Hypothalamus (tissue), 51 donors: Measurements from ENCODE around the gene EIF2B1.
A peak's percentile ranks its signal among the peaks of the same experiment; 100 is the strongest.
"Not testable (repeated sequence)": the region's sequence is repeated elsewhere in the genome, so short reads cannot be mapped to it uniquely, and the experiment has no call there.

ENCODE experiments used
- DNase-seq, 51 donors: peaks; one replicate each; lab custom pipeline; 2025; lab: John Stamatoyannopoulos, UW

EIF2B1 gene

GRCh38 chr12:123621101-123621500, 12.4 kb downstream of the EIF2B1 start:
- DNase-seq: no peak

GRCh38 chr12:123617580-123617979, 15.9 kb downstream of the EIF2B1 start:
- no peak for DNase-seq

- DNase-seq: no peak
Observed at GRCh38 chr12:123617144-123617543, 16.3 kb downstream of the EIF2B1 start.

GRCh38 chr12:123614531-123614930, 19.0 kb downstream of the EIF2B1 start:
- no peak for DNase-seq

GRCh38 chr12:123614110-123614509, 19.4 kb downstream of the EIF2B1 start:
- DNase-seq: no peak

GRCh38 chr12:123608182-123608581, 25.3 kb downstream of the EIF2B1 start:
- no peak for DNase-seq

- no peak for DNase-seq
Observed at GRCh38 chr12:123607756-123608155, 25.7 kb downstream of the EIF2B1 start.

GRCh38 chr12:123603495-123603894, 30.0 kb downstream of the EIF2B1 start:
- not testable (repeated sequence) for DNase-seq

- no peak for DNase-seq
Observed at GRCh38 chr12:123602651-123603195, 30.8 kb downstream of the EIF2B1 start.

GRCh38 chr12:123601602-123602489, 31.6 kb downstream of the EIF2B1 start, which contains the start of gene DDX55:
TSS of gene DDX55 (plus strand) at chr12:123602099. CDS start at chr12:123602149, 50 bp downstream.
- DNase-seq: peak; percentile 29 to 92 (median 76)

- no peak for DNase-seq
Observed at GRCh38 chr12:123599721-123600120, 33.8 kb downstream of the EIF2B1 start.

GRCh38 chr12:123599310-123599709, 34.2 kb downstream of the EIF2B1 start:
- DNase-seq: no peak

- no peak for DNase-seq
Observed at GRCh38 chr12:123598522-123598921, 35.0 kb downstream of the EIF2B1 start.

GRCh38 chr12:123597100-123597499, 36.4 kb downstream of the EIF2B1 start:
- no peak for DNase-seq

- DNase-seq: no peak
Observed at GRCh38 chr12:123595729-123596128, 37.8 kb downstream of the EIF2B1 start.

GRCh38 chr12:123591702-123592481, 41.6 kb downstream of the EIF2B1 start:
- DNase-seq: no peak

GRCh38 chr12:123580772-123581171, 52.7 kb downstream of the EIF2B1 start:
- DNase-seq: no peak

GRCh38 chr12:123578829-123579228, 54.7 kb downstream of the EIF2B1 start:
- DNase-seq: not testable (repeated sequence)

- DNase-seq: no peak
Observed at GRCh38 chr12:123578243-123578642, 55.2 kb downstream of the EIF2B1 start.

GRCh38 chr12:123576611-123577010, 56.9 kb downstream of the EIF2B1 start:
- DNase-seq: no peak

GRCh38 chr12:123573870-123574269, 59.6 kb downstream of the EIF2B1 start:
- DNase-seq: no peak
